PC-9 (cell line): ENCODE data around the gene SLC9A9. TPM values are rescaled to one million over a fixed set of nuclear protein-coding genes. Genes with fewer than 3 reads are reported as not detected.

Experiments used
- BruUV-seq: library from RNA; stranded (reverse); fragments of 400-500 nt; replicated peaks from 2 replicates; lab custom pipeline; 2021; lab: Mats Ljungman, UMichigan
- CTCF ChIA-PET: fragments of 300-600 bp; sonication (Branson Sonifier 250); formaldehyde crosslinking; loops from one replicate; lab custom pipeline; 2022; ENCODE audit warnings: antibody characterized with exemption; lab: Charles Lee
- POLR2A ChIA-PET: fragments of 300-600 bp; sonication (Branson Sonifier 250); formaldehyde crosslinking; loops from one replicate; lab custom pipeline; 2022; ENCODE audit warnings: antibody characterized with exemption; ENCODE audit not compliant: unreplicated experiment; lab: Charles Lee
- DNase-seq, 2 experiments: peaks; one replicate each; pipeline versions ENCODE4 v3.0.0 to v3.0.0-alpha.2; 2015 to 2022; ENCODE audit warnings: mixed read lengths in 1 of 2
- H2AFZ ChIP-seq: fragments of 200-600 bp; sonication (generic); 2 replicates; pipeline ENCODE4 v1.8.1; 2017; ENCODE audit warnings: antibody characterized with exemption
- H3F3A ChIP-seq: fragments of 200-600 bp; sonication (generic); 2 replicates; pipeline ENCODE4 v1.8.1; 2017; ENCODE audit warnings: antibody characterized with exemption, mild to moderate bottlenecking, low read depth; ENCODE audit not compliant: insufficient read depth
- H3K27ac ChIP-seq: fragments of 200-600 bp; sonication (generic); 2 replicates; pipeline ENCODE4 v1.6.1; 2016; ENCODE audit warnings: mixed run types
- H3K27me3 ChIP-seq: fragments of 200-600 bp; sonication (generic); 2 replicates; pipeline ENCODE4 v1.6.1; 2016; ENCODE audit warnings: low read depth, mixed run types; ENCODE audit not compliant: insufficient read depth
- H3K36me3 ChIP-seq: fragments of 200-600 bp; sonication (generic); 2 replicates; pipeline ENCODE4 v1.6.1; 2016; ENCODE audit warnings: low read depth, mixed run types
- H3K4me1 ChIP-seq: fragments of 200-600 bp; sonication (generic); replicated peaks from 2 replicates; pipeline ENCODE4 v1.6.1; 2016; ENCODE audit warnings: mixed run types; ENCODE audit not compliant: insufficient read depth
- H3K4me2 ChIP-seq: fragments of 200-600 bp; sonication (generic); 2 replicates; pipeline ENCODE4 v1.6.1; 2017; ENCODE audit warnings: mixed run types
- H3K4me3 ChIP-seq: fragments of 200-600 bp; sonication (generic); 2 replicates; pipeline ENCODE4 v1.6.1; 2016; ENCODE audit warnings: mixed run types
- H3K79me2 ChIP-seq: fragments of 200-600 bp; sonication (generic); 2 replicates; pipeline ENCODE4 v1.6.1; 2017; ENCODE audit warnings: low read depth, mixed run types
- H3K9me2 ChIP-seq: fragments of 200-600 bp; sonication (generic); 2 replicates; pipeline ENCODE4 v1.8.1; 2017; ENCODE audit warnings: mild to moderate bottlenecking; ENCODE audit not compliant: insufficient read depth
- H3K9me3 ChIP-seq: fragments of 200-600 bp; sonication (generic); 2 replicates; pipeline ENCODE4 v1.8.1; 2016; ENCODE audit warnings: low read depth; ENCODE audit not compliant: insufficient read depth
- H4K20me1 ChIP-seq: fragments of 200-600 bp; sonication (generic); 2 replicates; pipeline ENCODE4 v1.8.1; 2017; ENCODE audit not compliant: insufficient read depth
- CTCF ChIP-seq: fragments of 200-600 bp; sonication (generic); conservative IDR thresholded peaks from 2 replicates; pipeline ENCODE4 v1.6.1; 2017; ENCODE audit warnings: mixed run types, antibody characterized with exemption, mild to moderate bottlenecking, moderate library complexity
- EZH2 ChIP-seq: fragments of 200-600 bp; sonication (generic); IDR thresholded peaks from 2 replicates; pipeline ENCODE4 v1.8.0; 2017; ENCODE audit warnings: antibody characterized with exemption, low read depth
- intact Hi-C: fragments of 100-400 bp; cut with micrococcal nuclease; formaldehyde crosslinking; loops from one replicate; pipeline ENCODE4 v1.10.0; 2022; ENCODE audit not compliant: unreplicated experiment
- total RNA-seq: library from RNA; stranded (reverse); gene quantifications from 2 replicates; pipeline ENCODE4 v1.2.3, GENCODE V29; 2021

The SLC9A9 gene
- total RNA-seq, 1 experiment from 2014 or later: 1.7 TPM

- H3K4me1 ChIP-seq: no peaks in the 10 kb centered on the region
- no peaks in the 10 kb centered on the region for H3F3A ChIP-seq
- CTCF ChIA-PET: no interaction called here
- no peak overlapping the region for H3K27ac ChIP-seq
- H3K79me2 ChIP-seq: no peaks in the 10 kb centered on the region
- intact Hi-C loops: no loop called here
- POLR2A ChIA-PET: no interaction called here
- H3K36me3 ChIP-seq: no peaks in the 10 kb centered on the region
- no peak overlapping the region for H3K4me2 ChIP-seq
- H3K27me3 ChIP-seq: no peaks in the 10 kb centered on the region
- H4K20me1 ChIP-seq: no peaks in the 10 kb centered on the region
- TF ChIP-seq CTCF (no peak), EZH2 (no peak)
- no peak for DNase-seq
- H3K9me2 ChIP-seq: no peaks in the 10 kb centered on the region
- no TSS peak for BruUV-seq
- H2AFZ ChIP-seq: no peak overlapping the region
- no peaks in the 10 kb centered on the region for H3K9me3 ChIP-seq
- no peak overlapping the region for H3K4me3 ChIP-seq
Observed at GRCh38 chr3:143511174-143511879, 336.9 kb downstream of the SLC9A9 start.

- no peak for TF ChIP-seq CTCF
- no peak for TF ChIP-seq EZH2
- DNase-seq: no peak
- Histone ChIP-seq H3K9me3 (no peaks in the 10 kb centered on the region), H3K27me3 (no peaks in the 10 kb centered on the region), H3K9me2 (no peaks in the 10 kb centered on the region), H3K36me3 (no peaks in the 10 kb centered on the region), H3K4me3 (no peak overlapping the region), H3K27ac (no peak overlapping the region), H3F3A (no peaks in the 10 kb centered on the region), H4K20me1 (no peaks in the 10 kb centered on the region), H3K79me2 (no peaks in the 10 kb centered on the region), H3K4me1 (no peaks in the 10 kb centered on the region), H3K4me2 (no peak overlapping the region), H2AFZ (no peak overlapping the region)
- no TSS peak for BruUV-seq
- intact Hi-C loops: no loop called here
- ChIA-PET POLR2A (no interaction called here), CTCF (no interaction called here)
Observed at GRCh38 chr3:143510601-143511000, 337.7 kb downstream of the SLC9A9 start.

GRCh38 chr3:143507735-143508580, 340.3 kb downstream of the SLC9A9 start:
- TF ChIP-seq EZH2 (no peak), CTCF (no peak)
- Histone ChIP-seq H4K20me1 (no peaks in the 10 kb centered on the region), H3K27ac (no peak overlapping the region), H3F3A (no peaks in the 10 kb centered on the region), H3K4me3 (no peak overlapping the region), H3K9me2 (no peaks in the 10 kb centered on the region), H3K9me3 (no peaks in the 10 kb centered on the region), H2AFZ (no peak overlapping the region; the same call in 1 of the 2 replicates), H3K4me1 (no peaks in the 10 kb centered on the region), H3K36me3 (no peaks in the 10 kb centered on the region), H3K79me2 (no peaks in the 10 kb centered on the region), H3K27me3 (no peaks in the 10 kb centered on the region), H3K4me2 (no peak overlapping the region)
- intact Hi-C loops: no loop called here
- DNase-seq: no peak
- ChIA-PET POLR2A (no interaction called here), CTCF (no interaction called here)
- no TSS peak for BruUV-seq
